IMR-90 (cell line): Measurements from ENCODE around the gene CCDC51. TPM values are rescaled to one million over a fixed set of nuclear protein-coding genes. Genes with fewer than 3 reads are reported as not detected.
A peak's percentile ranks its signal among the peaks of the same experiment; 100 is the strongest.

Source experiments
- ATAC-seq: fragments of 200-7000 bp; cut with Tn5 transposase; 2 replicates; pipeline ENCODE4 v1.9.1; 2020; ENCODE audit warnings: low read depth, mild to moderate bottlenecking, moderate library complexity
- BruUV-seq: library from RNA; stranded (reverse); fragments of 400-500 nt; replicated peaks from 2 replicates; lab custom pipeline; 2021; lab: Mats Ljungman, UMichigan
- CTCF ChIA-PET: fragments of 300-600 bp; formaldehyde crosslinking; extraction: SDS; loops from one replicate; lab custom pipeline; 2021; ENCODE audit warnings: antibody characterized with exemption; lab: Yijun Ruan, JAX
- POLR2A ChIA-PET: fragments of 300-600 bp; sonication (Branson Sonifier 250); formaldehyde crosslinking; loops from one replicate; lab custom pipeline; 2022; ENCODE audit warnings: antibody characterized with exemption; ENCODE audit not compliant: unreplicated experiment; lab: Charles Lee
- DNase-seq: peaks from one replicate; pipeline ENCODE4 v3.0.0; 2013
- H2AFZ ChIP-seq: replicated peaks from 2 replicates; pipeline ENCODE3; 2013; ENCODE audit warnings: low read length, mild to moderate bottlenecking; ENCODE audit not compliant: poor library complexity
- H2AK5ac ChIP-seq: 2 replicates; pipeline ENCODE4 v1.6.1; 2013; ENCODE audit warnings: low read depth, low read length, inconsistent platforms
- H2AK9ac ChIP-seq: replicated peaks from 2 replicates; pipeline ENCODE3; 2013; ENCODE audit warnings: mild to moderate bottlenecking, low read depth, low read length, moderate library complexity; ENCODE audit not compliant: poor library complexity
- H2BK120ac ChIP-seq: 2 replicates; pipeline ENCODE4 v1.6.1; 2013; ENCODE audit warnings: low read depth, low read length, inconsistent platforms
- H2BK15ac ChIP-seq: 3 replicates; pipeline ENCODE4 v1.6.1; 2013; ENCODE audit warnings: low read depth, low read length, inconsistent platforms
- H2BK20ac ChIP-seq: 2 replicates; pipeline ENCODE4 v1.6.1; 2013; ENCODE audit warnings: low read depth, mild to moderate bottlenecking, inconsistent platforms, low read length, moderate library complexity
- H2BK5ac ChIP-seq: 2 replicates; pipeline ENCODE4 v1.6.1; 2013; ENCODE audit warnings: mild to moderate bottlenecking, low read depth, low read length, inconsistent platforms; ENCODE audit not compliant: poor library complexity, severe bottlenecking
- H3K14ac ChIP-seq: replicated peaks from 2 replicates; pipeline ENCODE4 v1.6.1; 2013; ENCODE audit warnings: low read depth, low read length, inconsistent platforms
- H3K18ac ChIP-seq: 2 replicates; pipeline ENCODE4 v1.6.1; 2013; ENCODE audit warnings: low read depth, low read length, control low read depth
- H3K23ac ChIP-seq: 2 replicates; pipeline ENCODE4 v1.6.1; 2013; ENCODE audit warnings: low read depth, low read length, inconsistent platforms
- H3K27ac ChIP-seq: 2 replicates; pipeline ENCODE4 v1.5.1; 2013; ENCODE audit warnings: mild to moderate bottlenecking, control low read depth, low read length; ENCODE audit not compliant: insufficient read depth
- H3K27me3 ChIP-seq: 2 replicates; pipeline ENCODE4 v1.6.1; 2013; ENCODE audit warnings: low read length; ENCODE audit not compliant: control insufficient read depth, insufficient read depth
- H3K36me3 ChIP-seq: 2 replicates; pipeline ENCODE4 v1.6.1; 2013; ENCODE audit warnings: low read length, mixed read lengths; ENCODE audit not compliant: control insufficient read depth, insufficient read depth
- H3K4ac ChIP-seq: 2 replicates; pipeline ENCODE4 v1.6.1; 2013; ENCODE audit warnings: low read depth, low read length, inconsistent platforms
- H3K4me1 ChIP-seq: 2 replicates; pipeline ENCODE4 v1.6.1; 2013; ENCODE audit warnings: low read length, mixed read lengths; ENCODE audit not compliant: control insufficient read depth, insufficient read depth
- H3K4me2 ChIP-seq: 2 replicates; pipeline ENCODE4 v1.6.1; 2013; ENCODE audit warnings: low read depth, mild to moderate bottlenecking, control low read depth, low read length, moderate library complexity
- H3K4me3 ChIP-seq: 2 replicates; pipeline ENCODE4 v1.5.1; 2013; ENCODE audit warnings: low read depth, mild to moderate bottlenecking, control low read depth, low read length, moderate library complexity; ENCODE audit not compliant: insufficient read depth
- H3K56ac ChIP-seq: 2 replicates; pipeline ENCODE4 v1.6.1; 2013; ENCODE audit warnings: low read length, inconsistent platforms; ENCODE audit not compliant: insufficient read depth; ENCODE audit errors: extremely low read depth
- H3K79me1 ChIP-seq, 2 experiments: 2 replicates each; pipeline ENCODE4 v1.6.1; 2013; ENCODE audit warnings: low read length in 2 of 2, inconsistent platforms in 1 of 2, low read depth in 1 of 2
- H3K9ac ChIP-seq: 2 replicates; pipeline ENCODE4 v1.6.1; 2013; ENCODE audit warnings: low read depth, low read length, control low read depth
- H3K9me1 ChIP-seq: 2 replicates; pipeline ENCODE4 v1.6.1; 2013; ENCODE audit warnings: low read length, inconsistent platforms; ENCODE audit not compliant: insufficient read depth
- H3K9me3 ChIP-seq: 2 replicates; pipeline ENCODE4 v1.6.1; 2013; ENCODE audit warnings: low read length; ENCODE audit not compliant: control insufficient read depth, insufficient read depth
- H4K20me1 ChIP-seq: 2 replicates; pipeline ENCODE4 v1.6.1; 2013; ENCODE audit warnings: low read length, inconsistent platforms; ENCODE audit not compliant: insufficient read depth
- H4K5ac ChIP-seq: 2 replicates; pipeline ENCODE4 v1.6.1; 2013; ENCODE audit warnings: mild to moderate bottlenecking, low read depth, low read length, control low read depth
- H4K8ac ChIP-seq, 2 experiments: 2 replicates each; pipeline ENCODE4 v1.6.1; 2013; ENCODE audit warnings: low read depth in 2 of 2, low read length in 2 of 2, control low read depth in 1 of 2, inconsistent platforms in 1 of 2
- H4K91ac ChIP-seq: 2 replicates; pipeline ENCODE4 v1.6.1; 2013; ENCODE audit warnings: low read depth, low read length, inconsistent platforms; ENCODE audit not compliant: insufficient read depth
- CEBPB ChIP-seq: IDR thresholded peaks from 2 replicates; pipeline ENCODE4 v1.6.1; 2012; ENCODE audit warnings: low read depth, low read length, improper control_type of control experiment
- CTCF ChIP-seq: conservative IDR thresholded peaks from 2 replicates; pipeline ENCODE4 v1.5.1; 2012; ENCODE audit warnings: mild to moderate bottlenecking, low read depth, low read length, improper control_type of control experiment
- ELK1 ChIP-seq: fragments of 150-350 bp; IDR thresholded peaks from 2 replicates; pipeline ENCODE4 v1.6.1; 2016; ENCODE audit warnings: low read depth, mild to moderate bottlenecking, low read length, moderate library complexity, borderline replicate concordance
- FOS ChIP-seq: fragments of 150-350 bp; IDR thresholded peaks from 2 replicates; pipeline ENCODE4 v1.6.1; 2016; ENCODE audit warnings: low read depth, low read length
- MAFK ChIP-seq: IDR thresholded peaks from 2 replicates; pipeline ENCODE4 v1.6.1; 2012; ENCODE audit warnings: low read depth, low read length, improper control_type of control experiment
- MAZ ChIP-seq: IDR thresholded peaks from 2 replicates; pipeline ENCODE4 v1.6.1; 2012; ENCODE audit warnings: low read depth, mild to moderate bottlenecking, low read length, improper control_type of control experiment, moderate library complexity, borderline replicate concordance
- POLR2A ChIP-seq: IDR thresholded peaks from 2 replicates; pipeline ENCODE4 v1.6.1; 2012; ENCODE audit warnings: mild to moderate bottlenecking, low read depth, low read length
- RAD21 ChIP-seq: IDR thresholded peaks from 2 replicates; pipeline ENCODE4 v1.6.1; 2012; ENCODE audit warnings: low read length, improper control_type of control experiment
- RCOR1 ChIP-seq: IDR thresholded peaks from 2 replicates; pipeline ENCODE4 v1.6.1; 2012; ENCODE audit warnings: mild to moderate bottlenecking, low read length, improper control_type of control experiment; ENCODE audit not compliant: insufficient replicate concordance
- SMC3 ChIP-seq: fragments of 150-350 bp; IDR thresholded peaks from 2 replicates; pipeline ENCODE4 v1.6.1; 2016; ENCODE audit warnings: low read depth, mild to moderate bottlenecking, antibody characterized with exemption, low read length, moderate library complexity
- USF2 ChIP-seq: fragments of 150-350 bp; IDR thresholded peaks from 2 replicates; pipeline ENCODE4 v1.6.1; 2017; ENCODE audit warnings: mild to moderate bottlenecking, antibody characterized with exemption, low read length, low read depth
- WGBS, 2 experiments: methylation state at CpG; one replicate each; pipeline versions ENCODE4 v1.1.5 to v1.1.7; 2013; ENCODE audit warnings: missing lambda C conversion rate in 2 of 2; ENCODE audit not compliant: insufficient read length in 1 of 2; ENCODE audit errors: extremely low coverage in 2 of 2; 5-methylcytosine and 5-hydroxymethylcytosine counted together
- dilution Hi-C: fragments of 300-500 bp; cut with HindIII; formaldehyde crosslinking; loops from one replicate; pipeline ENCODE4 v1.14.3; 2018; ENCODE audit warnings: low sequenced_read_pairs; ENCODE audit not compliant: unreplicated experiment
- in situ Hi-C: fragments of 300-500 bp; cut with MboI; formaldehyde crosslinking; loops from 3 replicates; pipeline ENCODE4 v1.14.3; 2019; ENCODE audit warnings: low sequenced_read_pairs, inconsistent platforms, mixed read lengths
- intact Hi-C: fragments of 100-400 bp; cut with micrococcal nuclease; formaldehyde crosslinking; loops from 2 replicates; pipeline ENCODE4 v1.10.0; 2022
- polyA plus RNA-seq, 3 experiments: library from polyadenylated mRNA; depleted of rRNA; stranded (reverse); fragments of >200 nt; gene quantifications; 2 replicates each; pipeline ENCODE4 v1.2.3, GENCODE V29; 2012; ENCODE audit warnings: low replicate concordance in 1 of 3
- total RNA-seq: library from RNA; depleted of rRNA; stranded (reverse); fragments of >200 nt; gene quantifications from 2 replicates; pipeline ENCODE4 v1.2.3, GENCODE V29; 2012

CCDC51 gene
- total and polyA plus RNA-seq, 2 of the 4 experiments (the other 2 are of a cell fraction), result 11.0 to 16.1 TPM

- intact Hi-C loops, result no loop called here
Observed at GRCh38 chr3:48459773-48460516, 20.0 kb upstream of the CCDC51 start.

More at GRCh38 chr3:48459773-48460516, 20.0 kb upstream of the CCDC51 start:
- Histone ChIP-seq H3K9ac (no peak overlapping the region), H3K4me2 (no peak overlapping the region), H2BK15ac (no peak overlapping the region), H3K4me1 (peaks cover under 1% of the 10 kb centered on the region; the same call in 1 of the 2 replicates), H3K27ac (no peak overlapping the region), H3K79me1 (no peaks in the 10 kb centered on the region; a peak in 1 of 4 replicates), H3K14ac (no peak overlapping the region), H3K4ac (no peak overlapping the region), H4K5ac (no peak overlapping the region), H3K36me3 (peaks cover 30% of the 10 kb centered on the region), H3K9me3 (no peaks in the 10 kb centered on the region), H3K4me3 (no peak overlapping the region), H2BK120ac (no peak overlapping the region), H3K18ac (no peak overlapping the region), H4K91ac (no peak overlapping the region), H2BK20ac (no peak overlapping the region), H3K56ac (no peak overlapping the region), H3K23ac (no peak overlapping the region), H2BK5ac (no peak overlapping the region), H4K20me1 (no peaks in the 10 kb centered on the region; the same call in 1 of the 2 replicates), H3K9me1 (no peaks in the 10 kb centered on the region), H2AK5ac (no peak overlapping the region), H2AK9ac (peak overlapping the region; percentile 55), H2AFZ (no peak overlapping the region), H3K27me3 (no peaks in the 10 kb centered on the region), H4K8ac (no peak overlapping the region)
- no peak for ATAC-seq
- no peak for DNase-seq
- dilution Hi-C loops (no loop called here), in situ Hi-C loops (loop anchor here (10.0 kb wide), 1 partner anchor 205 kb away; the partner anchor contains the start of gene CELSR3)
- CTCF ChIA-PET, result no interaction called here
- TF ChIP-seq RAD21, result no peak
- no peak for TF ChIP-seq RCOR1
- TF ChIP-seq CEBPB, result no peak
- TF ChIP-seq MAFK, result no peak
- TF ChIP-seq MAZ, result no peak
- no peak for TF ChIP-seq FOS
- no peak for TF ChIP-seq POLR2A
- TF ChIP-seq ELK1, result no peak
- no peak for TF ChIP-seq CTCF
- no peak for TF ChIP-seq SMC3
- TF ChIP-seq USF2, result no peak
- WGBS, 2 experiments, result 89% methylated on average over 5 of the region's 7 CpGs; no CpG with 5 or more reads in 1 of the 2 experiments
- no TSS peak for BruUV-seq
- POLR2A ChIA-PET, result no interaction called here
